Left lung (tissue), 10 donors: Measurements from ENCODE around the gene CTTNBP2NL. TPM values are rescaled to one million over a fixed set of nuclear protein-coding genes. Genes with fewer than 3 reads are reported as not detected.

Source experiments
- ATAC-seq: fragments of 200-7000 bp; cut with Tn5 transposase; one replicate; pipeline ENCODE4 v1.9.1; 2020; ENCODE audit warnings: moderate library complexity
- DNase-seq, 4 donors: peaks; one replicate each; pipeline ENCODE4 v3.0.0-alpha.2; 2013 to 2020
- H3K27ac ChIP-seq, 2 donors: fragments of 200-600 bp; sonication (generic) in 1 of 2; one replicate each; pipeline versions ENCODE4 v1.5.0 to v1.8.0; 2020 to 2021
- H3K27me3 ChIP-seq, 2 donors: fragments of 200-600 bp; sonication (generic) in 1 of 2; one replicate each; pipeline versions ENCODE4 v1.5.0 to v1.8.0; 2020 to 2021
- H3K36me3 ChIP-seq, 2 donors: fragments of 200-600 bp; sonication (generic) in 1 of 2; one replicate each; pipeline versions ENCODE4 v1.5.0 to v1.8.0; 2020 to 2021
- H3K4me1 ChIP-seq, 2 donors: fragments of 200-600 bp; one replicate each; pipeline ENCODE4 v1.8.0; 2021
- H3K4me3 ChIP-seq, 2 donors: fragments of 200-600 bp; sonication (generic) in 1 of 2; one replicate each; pipeline versions ENCODE4 v1.5.0 to v1.8.0; 2020 to 2021; ENCODE audit warnings: mild to moderate bottlenecking in 1 of 2
- H3K9me3 ChIP-seq, 2 donors: fragments of 200-600 bp; sonication (generic) in 1 of 2; one replicate each; pipeline versions ENCODE4 v1.5.0 to v1.8.0; 2020 to 2021
- intact Hi-C, 2 donors: fragments of 100-400 bp; cut with DNase I; formaldehyde crosslinking; loops; one replicate each; pipeline versions ENCODE4 v1.11.2 to v1.14.2; 2022
- microRNA-seq, 2 donors: library from miRNA; unstranded; fragments of <30 nt; microRNA quantifications; one replicate each; pipeline ENCODE4, GENCODE V29; 2019
- polyA plus RNA-seq, 6 donors: library from polyadenylated mRNA; unstranded; fragments of 120-200 nt; gene quantifications; one replicate each; pipeline ENCODE4 v1.2.1, GENCODE V29; 2013; ENCODE audit not compliant: insufficient read length in 6 of 6
- total RNA-seq, 2 donors: library from RNA; stranded (reverse); fragmentation: NEBNext Ultra II Directional; extraction: Animal tissue kit (Norgen Biotek cat#: 25700); gene quantifications; one replicate each; pipeline ENCODE4 v1.2.1, GENCODE V29; 2021
- TF ChIP-seq, protein P1 (sequence below), 2 donors: fragments of 200-600 bp; sonication (generic) in 1 of 2; IDR thresholded peaks; one replicate each; pipeline versions ENCODE4 v1.5.0 to v1.8.0; 2021; ENCODE audit warnings: antibody characterized with exemption in 2 of 2
- donor health status: DM: no; HTN: yes; CAD: no.
- donor health status: DM: no; HTN: no; CAD: no.

The CTTNBP2NL gene
- total and polyA plus RNA-seq, 8 donors: 34.6 to 49.2 (median 39.4) TPM

DNA sequence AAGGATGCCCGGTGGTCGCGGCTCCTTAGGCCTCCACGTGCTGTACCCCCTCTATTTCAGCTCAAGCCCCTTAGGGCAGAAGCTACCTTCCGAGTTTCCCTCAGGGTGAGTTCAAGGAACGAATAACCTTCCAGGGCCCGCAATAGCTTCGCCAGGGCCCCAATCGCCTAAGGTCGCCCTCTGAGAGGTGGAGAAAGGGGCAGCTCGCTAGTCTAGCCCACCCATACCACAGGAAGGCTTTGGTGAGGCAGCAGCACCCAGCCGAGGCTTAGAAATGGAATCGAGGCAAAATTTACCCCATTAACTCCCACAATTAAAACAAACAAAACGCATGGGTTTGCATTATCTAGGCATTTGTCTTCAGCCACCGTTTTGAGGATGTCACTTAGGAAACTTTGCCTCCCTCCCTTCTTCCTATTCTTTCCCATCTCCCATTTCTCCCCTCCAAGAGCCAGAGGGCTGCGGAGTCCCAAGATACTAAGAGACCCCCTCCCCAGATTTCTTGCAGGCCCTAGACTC is 113.7 kb downstream of the CTTNBP2NL start:
- intact Hi-C loops: loop anchor here in 1 of 2 donors (10.0 kb wide), 1 partner anchor 105 kb away; the partner anchor contains the start of genes CAPZA1 and ST7L
- Histone ChIP-seq H3K36me3 (no peaks in the 10 kb centered on the region), H3K27me3 (peaks cover 25 to 59% of the 10 kb centered on the region in 2 donors), H3K4me1 (peaks cover 5 to 21% of the 10 kb centered on the region in 2 donors), H3K4me3 (peak overlapping the region in 1 of 2 donors; percentile 50), H3K9me3 (no peaks in the 10 kb centered on the region), H3K27ac (no peak overlapping the region)
- no peak for DNase-seq
- TF ChIP-seq, protein P1, sequence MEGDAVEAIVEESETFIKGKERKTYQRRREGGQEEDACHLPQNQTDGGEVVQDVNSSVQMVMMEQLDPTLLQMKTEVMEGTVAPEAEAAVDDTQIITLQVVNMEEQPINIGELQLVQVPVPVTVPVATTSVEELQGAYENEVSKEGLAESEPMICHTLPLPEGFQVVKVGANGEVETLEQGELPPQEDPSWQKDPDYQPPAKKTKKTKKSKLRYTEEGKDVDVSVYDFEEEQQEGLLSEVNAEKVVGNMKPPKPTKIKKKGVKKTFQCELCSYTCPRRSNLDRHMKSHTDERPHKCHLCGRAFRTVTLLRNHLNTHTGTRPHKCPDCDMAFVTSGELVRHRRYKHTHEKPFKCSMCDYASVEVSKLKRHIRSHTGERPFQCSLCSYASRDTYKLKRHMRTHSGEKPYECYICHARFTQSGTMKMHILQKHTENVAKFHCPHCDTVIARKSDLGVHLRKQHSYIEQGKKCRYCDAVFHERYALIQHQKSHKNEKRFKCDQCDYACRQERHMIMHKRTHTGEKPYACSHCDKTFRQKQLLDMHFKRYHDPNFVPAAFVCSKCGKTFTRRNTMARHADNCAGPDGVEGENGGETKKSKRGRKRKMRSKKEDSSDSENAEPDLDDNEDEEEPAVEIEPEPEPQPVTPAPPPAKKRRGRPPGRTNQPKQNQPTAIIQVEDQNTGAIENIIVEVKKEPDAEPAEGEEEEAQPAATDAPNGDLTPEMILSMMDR (IDR thresholded peaks at IDR 0.05): no peak
- no peak for ATAC-seq

DNA sequence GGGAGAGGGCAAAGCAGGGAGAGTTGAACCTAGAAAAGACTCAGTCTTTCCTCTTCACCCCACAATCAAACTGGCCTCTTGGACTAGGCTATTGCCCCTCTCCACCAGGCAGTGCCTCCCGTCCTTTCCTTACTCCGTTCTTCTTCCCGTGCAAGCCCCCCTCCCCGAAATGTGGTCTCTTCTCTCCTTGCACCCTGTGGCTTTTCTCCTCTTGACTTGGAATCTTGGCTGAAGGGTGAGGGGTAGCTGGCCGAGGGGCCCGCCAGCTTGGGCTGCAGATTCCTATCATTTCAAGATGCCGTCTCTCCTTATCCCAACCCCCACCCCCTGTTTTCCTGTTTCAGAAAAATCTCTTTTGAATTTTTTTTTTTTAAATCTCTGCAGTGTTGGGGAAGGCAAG is 114.3 kb downstream of the CTTNBP2NL start:
- Histone ChIP-seq H3K27ac (no peak overlapping the region), H3K4me3 (no peak overlapping the region), H3K36me3 (no peaks in the 10 kb centered on the region), H3K4me1 (peaks cover 5 to 21% of the 10 kb centered on the region in 2 donors), H3K27me3 (peaks cover 25 to 53% of the 10 kb centered on the region in 2 donors), H3K9me3 (no peaks in the 10 kb centered on the region)
- intact Hi-C loops: no loop called here
- TF ChIP-seq, protein P1 (IDR thresholded peaks at IDR 0.05): no peak
- DNase-seq: no peak
- no peak for ATAC-seq

Small RNAs within 50 kb of the gene (microRNA-seq; reads per million reads assigned to microRNA genes)
- gene MIR4256: 0 reads per million in 2 donors

Other genes with a start within 250 kb of the CTTNBP2NL start
- 1 to 10 TPM; 4.5 to 5.3 TPM for gene WNT2B, start 112.8 kb downstream of the CTTNBP2NL start, total RNA-seq
- gene WNT2B, start 112.8 kb downstream of the CTTNBP2NL start, polyA plus RNA-seq: 1 to 10 TPM; 3.6 to 6.1 (median 5.0) TPM
- 10 to 100 TPM; 15.9 to 23.6 TPM for gene ST7L, start 222.9 kb downstream of the CTTNBP2NL start, total RNA-seq
- 10 to 100 TPM; 26.4 to 35.2 (median 28.0) TPM for gene ST7L, start 222.9 kb downstream of the CTTNBP2NL start, polyA plus RNA-seq
- gene CAPZA1, start 223.6 kb downstream of the CTTNBP2NL start, total RNA-seq: 100 to 1,000 TPM; 122 to 167 TPM
- 100 to 1,000 TPM; 135 to 154 (median 146) TPM for gene CAPZA1, start 223.6 kb downstream of the CTTNBP2NL start, polyA plus RNA-seq